HepG2 (cell line): ENCODE measurements around the gene MEGF11. TPM values are rescaled to one million over a fixed set of nuclear protein-coding genes. Genes with fewer than 3 reads are reported as not detected.

Experiments used
- BCLAF1 ChIP-seq: fragments of 450-650 bp; IDR thresholded peaks from 2 replicates; pipeline ENCODE4 v1.6.1; 2017; ENCODE audit warnings: mild to moderate bottlenecking
- CHD2 ChIP-seq: IDR thresholded peaks from 2 replicates; pipeline ENCODE4 v1.6.1; 2011; ENCODE audit warnings: low read depth, low read length, improper control_type of control experiment
- PATZ1 ChIP-seq: sonication (generic); formaldehyde crosslinking; IDR thresholded peaks from 2 replicates; pipeline ENCODE4 v1.4.0; 2020; ENCODE audit warnings: missing genetic modification reagents
- ZNF143 ChIP-seq: sonication (generic); formaldehyde crosslinking; IDR thresholded peaks from 2 replicates; pipeline ENCODE4 v1.4.0; 2020; ENCODE audit warnings: missing genetic modification reagents
- ZNF646 ChIP-seq: sonication (generic); formaldehyde crosslinking; IDR thresholded peaks from 2 replicates; pipeline ENCODE4 v1.9.0; 2021; ENCODE audit warnings: mild to moderate bottlenecking, missing genetic modification reagents
- polyA plus RNA-seq, 8 experiments: library from polyadenylated mRNA; depleted of rRNA in 3 of 8; stranded (reverse) in 7 of 8; unstranded in 1 of 8; fragments of >200 nt; fragmentation: Illumina TruSeq in 4 of 8; extraction: Trizol in 4 of 8; gene quantifications; 2 replicates each; pipeline versions ENCODE4 v1.2.1 to v1.2.3, GENCODE V29; 2011 to 2016; ENCODE audit warnings: low read depth in 4 of 8, missing spikeins in 1 of 8, mixed read lengths in 1 of 8; ENCODE audit not compliant: insufficient read depth in 1 of 8
- total RNA-seq, 5 experiments: library from RNA; depleted of rRNA; stranded (reverse); fragments of >200 nt; fragmentation: Illumina TruSeq; extraction: Trizol; gene quantifications; 2 replicates each; pipeline ENCODE4 v1.2.3, GENCODE V29; 2016; ENCODE audit warnings: low read depth in 1 of 5

The MEGF11 gene
- total and polyA plus RNA-seq, 2 of the 13 experiments (the other 11 are each of a cell fraction or from before 2014, with no cell fraction given) = not detected

GRCh38 chr15:66186049-66186825 lies 67.3 kb downstream of the MEGF11 start (continued):
- TF ChIP-seq ZNF646 (CRISPR knock-in tag) (no peak), CHD2 (no peak), ZNF143 (no peak), PATZ1 (no peak), BCLAF1 (no peak)
